Gastrocnemius medialis (tissue), 4 donors: ENCODE measurements around the gene E2F3. TPM values are rescaled to one million over a fixed set of nuclear protein-coding genes. Genes with fewer than 3 reads are reported as not detected.

Source experiments
- ATAC-seq, 2 donors: fragments of 150-250 bp; one replicate each; pipeline ENCODE4 v1.9.1; 2016
- DNase-seq, 2 donors: peaks; one replicate each; pipeline ENCODE4 v3.0.0-alpha.2; 2019
- H3K27ac ChIP-seq, 4 donors: fragments of 200-600 bp; sonication (generic); 1 replicate in 1 of 4; 2 replicates in 3 of 4; pipeline ENCODE4 v1.5.1; 2016 to 2018; ENCODE audit warnings: mild to moderate bottlenecking in 2 of 4, moderate library complexity in 1 of 4
- H3K27me3 ChIP-seq, 3 donors: fragments of 200-600 bp; sonication (generic) in 2 of 3; 1 replicate in 1 of 3; 2 replicates in 2 of 3; pipeline versions ENCODE4 v1.5.1 to v1.6.0; 2016 to 2019; ENCODE audit warnings: mild to moderate bottlenecking in 1 of 3, moderate library complexity in 1 of 3
- H3K36me3 ChIP-seq, 2 donors: fragments of 200-600 bp; sonication (generic) in 1 of 2; one replicate each; pipeline ENCODE4 v1.5.1; 2017 to 2018
- H3K4me1 ChIP-seq, 2 donors: fragments of 200-600 bp; sonication (generic) in 1 of 2; one replicate each; pipeline ENCODE4 v1.5.1; 2016 to 2017; ENCODE audit warnings: mild to moderate bottlenecking in 2 of 2
- H3K4me3 ChIP-seq, 4 donors: fragments of 200-600 bp; sonication (generic) in 3 of 4; 1 replicate in 1 of 4; 2 replicates in 3 of 4; pipeline ENCODE4 v1.5.1; 2016 to 2019; ENCODE audit warnings: mild to moderate bottlenecking in 2 of 4
- H3K9me3 ChIP-seq, 3 donors: fragments of 200-600 bp; sonication (generic) in 2 of 3; 1 replicate in 1 of 3; 2 replicates in 2 of 3; pipeline ENCODE4 v1.5.1; 2016 to 2019
- POLR2A ChIP-seq, 2 donors: fragments of 450-650 bp; IDR thresholded peaks; one replicate each; pipeline ENCODE4 v1.6.1; 2017; ENCODE audit warnings: antibody characterized with exemption in 2 of 2, mild to moderate bottlenecking in 2 of 2, moderate library complexity in 2 of 2
- in situ Hi-C, 4 donors: fragments of 200-750 bp; cut with MboI; loops; one replicate each; pipeline versions ENCODE4 v1.15.0 to v1.8.0; 2017; ENCODE audit warnings: low sequenced_read_pairs in 4 of 4
- intact Hi-C: fragments of 100-400 bp; cut with DNase I; formaldehyde crosslinking; loops from one replicate; pipeline ENCODE4 v1.15.1; 2023; ENCODE audit warnings: low total_unique reads
- total RNA-seq, 4 donors: library from RNA; depleted of rRNA; stranded (reverse); fragments of >200 nt; gene quantifications; one replicate each; pipeline versions ENCODE4 v1.1.0 to v1.2.3, GENCODE V29; 2016
- TF ChIP-seq, protein P1 (sequence below), 5 experiments: fragments of 450-650 bp in 3 of 5; fragments of 200-600 bp in 2 of 5; sonication (generic) in 2 of 5; IDR thresholded peaks in 4 of 5; conservative IDR thresholded peaks in 1 of 5; 1 replicate in 4 of 5; 2 replicates in 1 of 5; pipeline ENCODE4 v1.5.1; 2016 to 2019; ENCODE audit warnings: antibody characterized with exemption in 5 of 5, mild to moderate bottlenecking in 3 of 5, moderate library complexity in 3 of 5

Gene E2F3
- total RNA-seq, 4 donors from 2014 or later, result 5.4 to 13.6 (median 10.7) TPM

GRCh38 chr6:20399518-20399917 lies 2.2 kb upstream of the E2F3 start:
- Histone ChIP-seq H3K27ac (no peak overlapping the region), H3K9me3 (no peaks in the 10 kb centered on the region), H3K4me3 (no peak overlapping the region), H3K27me3 (no peaks in the 10 kb centered on the region), H3K36me3 (no peaks in the 10 kb centered on the region), H3K4me1 (peaks cover 0 to 4% of the 10 kb centered on the region in 2 donors)
- intact Hi-C loops (no loop called here), in situ Hi-C loops (loop anchor here (5.0 to 10.0 kb wide), 3 partner anchors 107 to 133 kb away; partner anchors contain the start of gene CDKAL1 (in 1 of the 4))
- ATAC-seq (no peak), DNase-seq (no peak)
- TF ChIP-seq POLR2A (IDR thresholded peaks at IDR 0.05), result no peak
- TF ChIP-seq, protein P1, sequence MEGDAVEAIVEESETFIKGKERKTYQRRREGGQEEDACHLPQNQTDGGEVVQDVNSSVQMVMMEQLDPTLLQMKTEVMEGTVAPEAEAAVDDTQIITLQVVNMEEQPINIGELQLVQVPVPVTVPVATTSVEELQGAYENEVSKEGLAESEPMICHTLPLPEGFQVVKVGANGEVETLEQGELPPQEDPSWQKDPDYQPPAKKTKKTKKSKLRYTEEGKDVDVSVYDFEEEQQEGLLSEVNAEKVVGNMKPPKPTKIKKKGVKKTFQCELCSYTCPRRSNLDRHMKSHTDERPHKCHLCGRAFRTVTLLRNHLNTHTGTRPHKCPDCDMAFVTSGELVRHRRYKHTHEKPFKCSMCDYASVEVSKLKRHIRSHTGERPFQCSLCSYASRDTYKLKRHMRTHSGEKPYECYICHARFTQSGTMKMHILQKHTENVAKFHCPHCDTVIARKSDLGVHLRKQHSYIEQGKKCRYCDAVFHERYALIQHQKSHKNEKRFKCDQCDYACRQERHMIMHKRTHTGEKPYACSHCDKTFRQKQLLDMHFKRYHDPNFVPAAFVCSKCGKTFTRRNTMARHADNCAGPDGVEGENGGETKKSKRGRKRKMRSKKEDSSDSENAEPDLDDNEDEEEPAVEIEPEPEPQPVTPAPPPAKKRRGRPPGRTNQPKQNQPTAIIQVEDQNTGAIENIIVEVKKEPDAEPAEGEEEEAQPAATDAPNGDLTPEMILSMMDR (IDR thresholded peaks at IDR 0.05 in 4 of 5, conservative IDR thresholded peaks at IDR 0.05 in 1 of 5), result no peak

- Histone ChIP-seq H3K27ac (peak overlapping the region; percentile 84 to 90 (median 88)), H3K9me3 (no peaks in the 10 kb centered on the region), H3K36me3 (no peaks in the 10 kb centered on the region), H3K4me3 (peak overlapping the region; percentile 59 to 86 (median 75)), H3K27me3 (no peaks in the 10 kb centered on the region), H3K4me1 (peaks cover 0 to 9% of the 10 kb centered on the region in 2 donors)
- DNase-seq, result peak in 1 of 2 donors; percentile 24
- intact Hi-C loops, result loop anchor here (2.0 to 5.0 kb wide), 3 partner anchors 108 to 1187 kb away; partner anchors contain the start of gene CDKAL1
- in situ Hi-C loops, result loop anchor here in 1 of 4 donors (5.0 kb wide), 1 partner anchor 132 kb away; the partner anchor contains the start of gene CDKAL1
- ATAC-seq, result peak; percentile 2
- TF ChIP-seq, protein P1 (IDR thresholded peaks at IDR 0.05 in 4 of 5, conservative IDR thresholded peaks at IDR 0.05 in 1 of 5), result peak in 4 of 5 experiments; percentile 24 to 61 (median 40)
- no peak for TF ChIP-seq POLR2A (IDR thresholded peaks at IDR 0.05)
These were observed 1.0 kb upstream of the E2F3 start for GRCh38 chr6:20400456-20401204.

DNA sequence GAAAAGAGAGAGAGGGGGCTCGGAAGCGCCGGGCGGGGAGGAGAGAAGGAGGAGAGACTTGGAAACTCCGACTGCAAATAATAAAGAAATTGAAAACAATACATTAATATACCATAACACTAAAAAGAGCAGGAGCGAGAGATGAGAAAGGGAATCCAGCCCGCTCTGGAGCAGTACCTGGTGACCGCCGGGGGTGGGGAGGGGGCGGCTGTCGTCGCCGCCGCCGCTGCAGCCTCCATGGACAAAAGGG lies 338 bp downstream of the E2F3 start:
- H3K9me3 ChIP-seq, result no peaks in the 10 kb centered on the region
- TF ChIP-seq, protein P1 (IDR thresholded peaks at IDR 0.05 in 4 of 5, conservative IDR thresholded peaks at IDR 0.05 in 1 of 5), result no peak
- no peak for TF ChIP-seq POLR2A (IDR thresholded peaks at IDR 0.05)
- in situ Hi-C loops (loop anchor here in 1 of 4 donors (5.0 kb wide), 1 partner anchor 130 kb away; the partner anchor contains the start of gene CDKAL1), intact Hi-C loops (loop anchor here (5.0 kb wide), 2 partner anchors 110 to 1185 kb away; no protein-coding TSS in a partner anchor)
- H3K36me3 ChIP-seq, result no peaks in the 10 kb centered on the region
- H3K4me1 ChIP-seq, result peaks cover 0 to 9% of the 10 kb centered on the region in 2 donors
- peak overlapping the region; percentile 87 to 98 (median 95) for H3K27ac ChIP-seq
- H3K4me3 ChIP-seq, result peak overlapping the region; percentile 77 to 92 (median 86)
- H3K27me3 ChIP-seq, result no peaks in the 10 kb centered on the region
- no peak for ATAC-seq
- DNase-seq, result no peak

DNA sequence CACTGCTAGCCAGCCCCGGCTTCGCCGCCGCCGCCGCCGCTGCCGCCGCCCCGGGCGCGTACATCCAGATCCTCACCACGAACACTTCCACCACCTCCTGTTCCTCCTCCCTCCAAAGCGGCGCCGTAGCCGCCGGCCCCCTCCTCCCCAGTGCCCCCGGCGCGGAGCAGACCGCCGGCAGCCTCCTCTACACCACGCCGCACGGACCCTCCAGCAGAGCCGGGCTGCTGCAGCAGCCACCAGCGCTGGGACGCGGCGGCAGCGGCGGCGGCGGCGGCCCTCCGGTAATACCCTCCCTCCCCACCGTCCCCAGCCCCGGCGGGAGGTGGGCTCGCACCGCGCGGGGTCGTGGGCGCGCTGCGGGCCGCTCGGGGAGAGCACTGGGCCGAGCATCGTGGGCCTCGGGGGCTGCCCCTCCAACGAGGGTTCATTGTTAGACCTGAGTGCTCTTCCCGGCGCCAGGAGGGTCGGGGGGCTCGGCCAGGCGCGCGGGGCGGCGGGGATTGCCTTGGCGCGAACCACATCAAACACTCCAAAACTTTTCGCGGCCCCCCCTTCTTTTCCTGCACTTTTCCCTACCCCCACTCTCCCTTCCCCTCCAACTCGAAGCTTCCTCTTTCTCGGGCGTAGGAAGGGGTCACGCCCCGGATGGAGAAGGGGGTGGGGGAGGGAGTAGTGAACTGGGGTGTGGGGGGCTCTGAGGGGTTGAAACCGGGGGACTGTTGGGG lies 827 bp downstream of the E2F3 start:
- intact Hi-C loops (loop anchor here (5.0 kb wide), 2 partner anchors 110 to 1185 kb away; no protein-coding TSS in a partner anchor), in situ Hi-C loops (loop anchor here in 1 of 4 donors (5.0 kb wide), 1 partner anchor 130 kb away; the partner anchor contains the start of gene CDKAL1)
- Histone ChIP-seq H3K27ac (peak overlapping the region; percentile 87 to 98 (median 95)), H3K4me3 (peak overlapping the region; percentile 77 to 92 (median 86)), H3K27me3 (no peaks in the 10 kb centered on the region), H3K36me3 (no peaks in the 10 kb centered on the region), H3K4me1 (peaks cover 0 to 9% of the 10 kb centered on the region in 2 donors), H3K9me3 (no peaks in the 10 kb centered on the region)
- no peak for ATAC-seq
- DNase-seq, result peak; percentile 25 to 43
- no peak for TF ChIP-seq POLR2A (IDR thresholded peaks at IDR 0.05)
- TF ChIP-seq, protein P1 (IDR thresholded peaks at IDR 0.05 in 4 of 5, conservative IDR thresholded peaks at IDR 0.05 in 1 of 5), result no peak
